Caco-2 (cell line): ENCODE results near the gene CLDN7. TPM values are rescaled to one million over a fixed set of nuclear protein-coding genes. Genes with fewer than 3 reads are reported as not detected.

Source experiments
- BruUV-seq: library from RNA; stranded (reverse); fragments of 400-500 nt; replicated peaks from 2 replicates; lab custom pipeline; 2021; lab: Mats Ljungman, UMichigan
- CTCF ChIA-PET: fragments of 300-600 bp; sonication (Branson Sonifier 250); formaldehyde crosslinking; loops from one replicate; lab custom pipeline; 2022; ENCODE audit warnings: antibody characterized with exemption; lab: Charles Lee
- POLR2A ChIA-PET: fragments of 300-600 bp; sonication (Branson Sonifier 250); formaldehyde crosslinking; loops from one replicate; lab custom pipeline; 2022; ENCODE audit warnings: antibody characterized with exemption; lab: Charles Lee
- DNase-seq, 2 experiments: peaks; one replicate each; pipeline versions ENCODE4 v3.0.0 to v3.0.0-alpha.2; 2020 to 2022
- H3K27me3 ChIP-seq: replicated peaks from 2 replicates; pipeline ENCODE4 v1.6.0; 2011; ENCODE audit warnings: low read length; ENCODE audit not compliant: control insufficient read depth, insufficient read depth
- H3K36me3 ChIP-seq: 2 replicates; pipeline ENCODE4 v1.5.1; 2011; ENCODE audit warnings: low read length; ENCODE audit not compliant: control insufficient read depth, insufficient read depth
- H3K4me1 ChIP-seq: fragments of 250-450 bp; sonication (Bioruptor Pico); 2 replicates; pipeline ENCODE4 v1.5.1; 2020; ENCODE audit warnings: mild to moderate bottlenecking
- H3K4me3 ChIP-seq: 2 replicates; pipeline ENCODE4 v1.5.1; 2011; ENCODE audit warnings: low read depth, mild to moderate bottlenecking, control low read depth, low read length
- H3K9me3 ChIP-seq: fragments of 250-450 bp; sonication (Bioruptor Pico); 2 replicates; pipeline ENCODE4 v1.5.1; 2020; ENCODE audit warnings: mild to moderate bottlenecking, moderate library complexity
- H3K27ac Mint-ChIP-seq: one replicate; pipeline ENCODE4 v1.8.0; 2022; ENCODE audit warnings: mixed read lengths; ENCODE audit not compliant: unreplicated experiment
- H3K27me3 Mint-ChIP-seq: one replicate; pipeline ENCODE4 v1.8.0; 2022; ENCODE audit warnings: mixed read lengths; ENCODE audit not compliant: insufficient read depth, unreplicated experiment
- H3K36me3 Mint-ChIP-seq: one replicate; pipeline ENCODE4 v1.8.0; 2022; ENCODE audit warnings: mild to moderate bottlenecking, mixed read lengths; ENCODE audit not compliant: insufficient read depth, unreplicated experiment
- H3K4me1 Mint-ChIP-seq: one replicate; pipeline ENCODE4 v1.8.0; 2022; ENCODE audit warnings: low read depth, mixed read lengths; ENCODE audit not compliant: unreplicated experiment
- H3K4me3 Mint-ChIP-seq: one replicate; pipeline ENCODE4 v1.8.0; 2022; ENCODE audit warnings: mild to moderate bottlenecking, moderate library complexity, mixed read lengths; ENCODE audit not compliant: unreplicated experiment
- H3K9me3 Mint-ChIP-seq: one replicate; pipeline ENCODE4 v1.8.0; 2022; ENCODE audit warnings: mixed read lengths; ENCODE audit not compliant: unreplicated experiment
- intact Hi-C: fragments of 100-400 bp; cut with micrococcal nuclease; formaldehyde crosslinking; loops from one replicate; pipeline ENCODE4 v1.10.0; 2022; ENCODE audit not compliant: unreplicated experiment
- total RNA-seq: library from RNA; stranded (reverse); gene quantifications from 2 replicates; pipeline ENCODE4 v1.2.3, GENCODE V29; 2022
- TF ChIP-seq, protein P1 (sequence below), 2 experiments: fragments of 200-600 bp in 1 of 2; IDR thresholded peaks; 1 replicate in 1 of 2; 2 replicates in 1 of 2; pipeline versions ENCODE4 v1.5.1 to v1.8.0; 2011 to 2022; ENCODE audit warnings: antibody characterized with exemption in 1 of 2, control low read depth in 1 of 2, inconsistent platforms in 1 of 2, low read depth in 1 of 2, low read length in 1 of 2, mild to moderate bottlenecking in 1 of 2, moderate library complexity in 1 of 2; ENCODE audit not compliant: insufficient read depth in 1 of 2, severe bottlenecking in 1 of 2, unreplicated experiment in 1 of 2

Gene CLDN7
- total RNA-seq, 1 experiment from 2014 or later, result 111 TPM

DNA sequence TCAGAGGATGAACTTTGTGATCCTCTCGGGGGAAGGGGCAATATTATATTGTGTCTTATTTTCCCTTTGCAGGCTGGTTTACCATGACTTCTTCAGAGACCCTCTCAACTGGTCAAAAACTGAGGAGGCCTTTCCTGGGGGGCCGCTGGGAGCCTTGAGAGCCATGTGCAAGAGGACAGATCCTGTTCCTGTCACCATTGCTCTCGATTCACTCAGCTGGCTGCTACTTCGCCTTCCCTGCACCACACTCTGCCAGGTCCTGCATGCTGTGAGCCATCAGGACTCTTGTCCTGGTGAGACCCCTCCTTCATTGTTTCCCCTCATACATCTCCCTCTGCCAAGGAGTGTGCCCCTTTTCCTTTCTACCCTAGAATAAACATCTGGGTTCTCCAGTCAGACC is 7.8 kb downstream of the CLDN7 start:
- intact Hi-C loops, result no loop called here
- TF ChIP-seq, protein P1, sequence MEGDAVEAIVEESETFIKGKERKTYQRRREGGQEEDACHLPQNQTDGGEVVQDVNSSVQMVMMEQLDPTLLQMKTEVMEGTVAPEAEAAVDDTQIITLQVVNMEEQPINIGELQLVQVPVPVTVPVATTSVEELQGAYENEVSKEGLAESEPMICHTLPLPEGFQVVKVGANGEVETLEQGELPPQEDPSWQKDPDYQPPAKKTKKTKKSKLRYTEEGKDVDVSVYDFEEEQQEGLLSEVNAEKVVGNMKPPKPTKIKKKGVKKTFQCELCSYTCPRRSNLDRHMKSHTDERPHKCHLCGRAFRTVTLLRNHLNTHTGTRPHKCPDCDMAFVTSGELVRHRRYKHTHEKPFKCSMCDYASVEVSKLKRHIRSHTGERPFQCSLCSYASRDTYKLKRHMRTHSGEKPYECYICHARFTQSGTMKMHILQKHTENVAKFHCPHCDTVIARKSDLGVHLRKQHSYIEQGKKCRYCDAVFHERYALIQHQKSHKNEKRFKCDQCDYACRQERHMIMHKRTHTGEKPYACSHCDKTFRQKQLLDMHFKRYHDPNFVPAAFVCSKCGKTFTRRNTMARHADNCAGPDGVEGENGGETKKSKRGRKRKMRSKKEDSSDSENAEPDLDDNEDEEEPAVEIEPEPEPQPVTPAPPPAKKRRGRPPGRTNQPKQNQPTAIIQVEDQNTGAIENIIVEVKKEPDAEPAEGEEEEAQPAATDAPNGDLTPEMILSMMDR (IDR thresholded peaks at IDR 0.05; ENCODE audit: insufficient read depth in 1 of 2, low read depth in 1 of 2, low read length in 1 of 2, severe bottlenecking in 1 of 2, unreplicated experiment in 1 of 2), result no peak
- CTCF ChIA-PET, result no interaction called here
- H3K4me3 Mint-ChIP-seq, result no peak overlapping the region
- POLR2A ChIA-PET, result no interaction called here
- no peaks in the 10 kb centered on the region for H3K27me3 Mint-ChIP-seq
- no peak overlapping the region for H3K27ac Mint-ChIP-seq
- no TSS peak for BruUV-seq
- Histone ChIP-seq H3K4me3 (no peak overlapping the region), H3K4me1 (peaks cover 9% of the 10 kb centered on the region), H3K36me3 (no peaks in the 10 kb centered on the region; the same call in 1 of the 2 replicates), H3K27me3 (no peaks in the 10 kb centered on the region), H3K9me3 (no peaks in the 10 kb centered on the region)
- no peaks in the 10 kb centered on the region for H3K9me3 Mint-ChIP-seq
- no peak for DNase-seq
- H3K4me1 Mint-ChIP-seq, result peaks cover 11% of the 10 kb centered on the region
- peaks cover 75% of the 10 kb centered on the region for H3K36me3 Mint-ChIP-seq

DNA sequence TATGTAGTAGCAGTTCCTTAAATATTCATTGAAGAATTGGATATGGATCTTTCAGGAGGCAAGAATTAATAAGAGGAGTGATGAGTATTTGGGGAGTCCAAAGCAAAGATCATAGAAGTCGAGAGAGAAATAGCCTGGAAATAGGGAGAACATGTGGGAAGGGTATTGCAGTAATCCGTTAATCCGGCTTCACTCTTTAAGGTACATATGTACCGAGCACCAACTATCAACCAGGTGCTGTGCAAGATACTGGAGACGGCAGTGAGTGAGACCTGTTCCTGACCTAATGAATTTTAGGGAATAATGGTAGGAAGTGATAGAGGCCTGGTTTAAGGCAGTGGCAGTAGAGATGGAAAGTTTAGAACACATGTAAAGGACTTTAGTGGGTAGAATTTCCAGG is 9.2 kb downstream of the CLDN7 start:
- CTCF ChIA-PET, result no interaction called here
- Mint-ChIP-seq H3K9me3 (no peaks in the 10 kb centered on the region), H3K4me1 (peaks cover 11% of the 10 kb centered on the region), H3K27ac (peak overlapping the region; percentile 98), H3K27me3 (no peaks in the 10 kb centered on the region), H3K36me3 (peaks cover 73% of the 10 kb centered on the region), H3K4me3 (peak overlapping the region; percentile 88)
- DNase-seq, result no peak
- POLR2A ChIA-PET, result no interaction called here
- intact Hi-C loops, result no loop called here
- Histone ChIP-seq H3K4me3 (peak overlapping the region; percentile 70), H3K4me1 (no peaks in the 10 kb centered on the region), H3K27me3 (no peaks in the 10 kb centered on the region), H3K9me3 (no peaks in the 10 kb centered on the region), H3K36me3 (no peaks in the 10 kb centered on the region)
- TF ChIP-seq, protein P1 (IDR thresholded peaks at IDR 0.05; ENCODE audit: insufficient read depth in 1 of 2, low read depth in 1 of 2, low read length in 1 of 2, severe bottlenecking in 1 of 2, unreplicated experiment in 1 of 2), result no peak
- BruUV-seq, result TSS peak; percentile 76

DNA sequence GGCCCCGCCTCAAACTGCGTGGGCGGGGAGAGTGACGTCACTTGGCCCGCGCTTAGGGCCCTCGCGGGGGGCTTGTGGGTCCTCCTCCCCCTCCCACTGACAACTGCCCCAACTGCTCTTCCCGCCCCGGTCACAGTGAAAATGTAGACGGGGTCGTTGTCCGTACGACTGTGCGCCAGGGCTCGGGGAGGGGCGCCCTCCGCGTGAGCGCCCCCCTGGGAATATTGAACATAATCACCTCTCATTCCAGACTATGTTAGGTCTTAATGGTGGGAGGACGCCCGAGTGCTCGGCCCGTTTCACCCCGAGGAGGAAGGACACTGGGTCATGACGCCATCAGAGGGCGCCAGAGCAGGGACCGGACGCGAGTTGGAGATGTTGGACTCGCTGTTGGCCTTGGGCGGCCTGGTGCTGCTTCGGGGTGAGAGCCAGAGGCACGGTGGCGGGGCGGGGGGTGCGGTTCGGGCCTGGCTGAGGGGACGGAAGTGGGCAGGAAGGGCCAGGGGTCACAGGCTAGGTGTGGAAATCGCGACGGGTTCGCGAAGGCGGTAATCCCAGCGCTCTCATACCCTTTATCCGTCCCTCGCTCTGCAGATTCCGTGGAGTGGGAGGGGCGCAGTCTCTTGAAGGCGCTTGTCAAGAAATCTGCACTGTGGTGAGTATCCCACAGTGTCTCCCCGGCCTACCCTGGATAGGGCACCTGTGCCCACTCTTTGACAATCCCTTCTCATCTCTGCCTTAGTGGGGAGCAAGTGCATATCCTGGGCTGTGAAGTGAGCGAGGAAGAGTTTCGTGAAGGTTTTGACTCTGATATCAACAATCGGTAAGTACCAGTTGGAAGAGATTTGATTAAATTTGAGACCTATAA is 9.9 kb downstream of the CLDN7 start, which contains the start of gene ELP5:
TSS of gene ELP5 (plus strand) at position 40 of the 868 bp plus-strand sequence. CDS start at position 376, 336 bp downstream.
- no peaks in the 10 kb centered on the region for H3K36me3 ChIP-seq
- H3K27me3 ChIP-seq, result no peaks in the 10 kb centered on the region
- peak within 1 kb of the TSS; percentile 70 for H3K4me3 ChIP-seq
- peak; percentile 88 to 93 for DNase-seq
- BruUV-seq, result no TSS peak
- intact Hi-C loops, result loop anchor here (1.0 kb wide), 1 partner anchor 13 kb away; the partner anchor contains the start of gene PHF23
- TF ChIP-seq, protein P1 (IDR thresholded peaks at IDR 0.05; ENCODE audit: insufficient read depth in 1 of 2, low read depth in 1 of 2, low read length in 1 of 2, severe bottlenecking in 1 of 2, unreplicated experiment in 1 of 2), result no peak
- no peaks in the 10 kb centered on the region for H3K4me1 ChIP-seq
- H3K27ac Mint-ChIP-seq, result peak within 1 kb of the TSS; percentile 98
- ChIA-PET CTCF (interaction anchor here (1.0 kb wide), 1 partner anchor 11 kb away, joined by 3 read pairs; no protein-coding TSS in a partner anchor), POLR2A (interaction anchor here (1.0 kb wide), 1 partner anchor 10 kb away, joined by 3 read pairs; the partner anchor contains the start of gene GABARAP)
- H3K9me3 ChIP-seq, result no peaks in the 10 kb centered on the region
- H3K4me3 Mint-ChIP-seq, result peak within 1 kb of the TSS; percentile 88
- H3K27me3 Mint-ChIP-seq, result no peaks in the 10 kb centered on the region
- H3K4me1 Mint-ChIP-seq, result peaks cover 11% of the 10 kb centered on the region
- H3K9me3 Mint-ChIP-seq, result no peaks in the 10 kb centered on the region
- H3K36me3 Mint-ChIP-seq, result peaks cover 66% of the 10 kb centered on the region
